NCI-H2227 (cell line): Measurements from ENCODE around the gene ASAH2.

ENCODE experiments used
- DNase-seq: peaks from one replicate; lab custom pipeline; 2025; ENCODE audit not compliant: unreplicated experiment; lab: John Stamatoyannopoulos, UW

Gene ASAH2

DNA sequence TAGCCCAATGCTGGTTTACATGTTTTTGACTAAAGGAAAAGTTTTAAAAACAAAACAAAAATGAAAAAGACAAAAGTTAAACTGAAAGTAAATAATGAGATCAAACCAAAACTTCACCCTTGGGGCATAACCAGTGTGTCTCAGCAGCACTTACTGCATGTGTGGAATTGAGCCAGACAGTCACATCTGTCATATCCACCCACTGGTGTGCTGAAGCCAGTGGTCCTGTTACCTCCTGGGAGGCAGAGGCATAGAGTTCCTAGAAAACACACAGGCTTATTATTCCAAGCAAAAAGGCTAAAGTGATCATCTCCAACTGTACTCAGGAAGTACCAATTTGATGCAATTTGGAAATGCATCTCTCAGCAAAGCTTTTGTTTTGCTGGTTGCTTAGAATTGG is 40.4 kb downstream of the ASAH2 start:
- DNase-seq: no peak
